GM21381 (cell line): Measurements from ENCODE around the gene NANP.

Experiments used
- ATAC-seq: cut with Tn5 transposase; IDR thresholded peaks from one replicate; pipeline ENCODE4 v1.9.1; 2021; ENCODE audit warnings: mild to moderate bottlenecking, moderate library complexity; ENCODE audit not compliant: unreplicated experiment

NANP gene

DNA sequence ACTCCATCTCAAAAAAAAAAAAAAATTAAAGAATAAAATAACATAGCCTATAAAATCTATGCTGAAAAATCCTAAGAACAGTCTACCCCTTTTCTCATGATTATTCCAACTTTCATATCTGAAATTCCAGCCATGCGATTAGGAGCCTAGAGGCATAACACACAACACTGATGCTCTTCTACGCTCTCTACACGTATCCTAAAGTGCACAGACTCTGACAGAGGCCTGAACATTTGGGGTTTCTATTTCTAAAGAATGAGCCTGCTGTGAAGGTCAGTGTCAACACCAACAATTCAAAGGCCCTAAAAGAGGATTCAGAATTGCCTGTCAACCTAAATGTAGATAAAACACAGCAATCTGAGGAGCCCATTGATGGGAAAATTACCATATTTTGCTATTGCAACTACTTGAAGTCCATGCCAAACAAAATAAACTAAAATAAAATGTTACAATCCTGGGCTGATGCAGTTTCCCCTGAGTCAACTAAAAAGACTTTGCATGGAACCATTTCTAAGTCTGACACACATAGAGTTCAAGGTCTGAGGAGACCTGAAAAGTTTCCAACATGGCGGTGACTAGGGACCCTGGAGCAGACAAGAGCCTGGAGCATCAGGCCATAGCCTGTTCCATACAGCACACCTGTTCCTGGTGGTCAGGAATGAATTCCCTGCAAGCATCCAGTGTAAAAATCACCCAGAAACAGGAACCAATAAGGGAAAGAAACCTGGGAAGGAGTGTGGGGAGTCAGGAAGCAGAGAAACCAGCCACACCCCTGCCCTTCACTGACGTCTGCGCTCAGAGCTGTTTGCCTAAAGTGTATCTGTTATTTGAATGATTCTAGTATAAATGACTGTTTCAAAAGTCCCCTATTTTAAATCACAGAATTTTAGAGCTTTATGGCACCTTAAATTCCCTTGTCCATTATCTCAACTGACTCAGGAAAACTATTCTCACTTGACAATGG is 50.2 kb downstream of the NANP start:
- no peak for ATAC-seq

DNA sequence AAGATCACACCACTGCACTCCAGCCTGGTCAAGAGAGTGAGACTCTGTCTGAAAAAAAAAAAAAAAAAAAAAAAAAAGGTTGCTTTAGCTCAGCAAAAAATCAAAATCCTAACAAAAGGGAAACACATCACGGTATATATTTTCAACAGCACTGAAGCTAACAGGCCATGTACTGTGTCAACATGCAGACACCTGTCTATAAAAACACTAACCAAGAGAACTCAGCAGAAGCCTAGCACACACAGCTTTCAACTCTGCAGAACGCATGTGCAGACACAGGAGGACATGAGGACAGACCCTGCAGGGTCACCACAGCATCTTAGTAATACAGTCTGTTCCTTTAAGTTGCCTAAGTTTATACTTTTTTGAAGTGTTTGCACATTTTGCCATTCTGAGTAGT is 52.0 kb downstream of the NANP start:
- no peak for ATAC-seq

DNA sequence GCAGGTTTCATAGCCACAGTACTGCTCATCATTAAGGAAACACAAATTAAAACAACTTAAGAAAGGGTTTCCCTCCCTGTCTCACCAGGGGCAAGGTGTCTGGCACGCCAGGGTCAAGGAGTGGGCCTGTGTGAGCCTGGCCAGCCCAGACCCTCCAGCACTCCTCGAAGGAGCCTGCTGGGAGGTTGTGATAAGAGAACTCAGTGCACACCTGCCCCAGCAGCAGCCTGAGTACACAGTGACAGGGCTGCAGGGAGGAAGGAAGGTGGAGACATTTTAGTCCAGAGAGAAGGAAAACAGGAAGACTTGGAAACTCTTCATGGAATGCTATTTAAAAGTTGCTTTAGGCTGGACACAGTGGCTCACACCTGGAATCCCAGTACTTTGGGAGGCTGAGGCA is 52.6 kb downstream of the NANP start:
- ATAC-seq, result no peak

DNA sequence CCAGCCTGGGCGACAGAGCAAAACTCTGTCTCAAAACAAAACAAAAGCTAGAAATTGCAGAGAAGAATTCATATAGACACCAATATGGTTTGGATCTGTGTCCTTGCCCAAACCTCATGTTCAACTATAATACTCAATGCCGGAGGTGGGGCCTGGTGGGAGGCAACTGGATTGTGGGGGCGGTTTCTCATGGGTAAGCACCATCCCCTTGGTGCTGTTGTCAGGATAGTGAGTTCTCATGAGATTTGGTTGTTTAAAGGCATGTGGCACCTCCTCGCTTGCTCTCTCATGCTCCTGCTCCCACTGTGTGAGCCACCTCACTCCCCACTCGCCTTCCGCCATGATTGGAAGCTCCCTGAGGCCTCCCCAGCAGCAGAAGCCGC is 53.7 kb downstream of the NANP start:
- ATAC-seq, result no peak

DNA sequence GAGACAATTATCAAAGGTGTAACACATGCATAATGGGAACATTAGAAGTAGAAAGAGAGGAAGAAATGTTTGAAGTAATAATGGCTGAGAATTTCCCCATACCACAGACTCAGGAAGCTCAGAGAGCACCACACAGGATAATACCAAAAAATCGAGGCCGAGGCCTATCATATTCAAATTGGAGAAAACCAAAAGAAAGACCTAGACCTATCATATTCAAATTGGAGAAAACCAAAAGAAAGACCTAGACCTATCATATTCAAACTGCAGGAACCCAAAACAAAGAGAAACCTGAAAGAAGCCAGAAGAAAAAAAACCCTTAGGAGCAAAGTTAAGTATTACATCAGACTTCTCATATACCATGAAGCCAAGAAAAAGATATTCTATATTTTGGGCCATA is 56.5 kb downstream of the NANP start:
- no peak for ATAC-seq

DNA sequence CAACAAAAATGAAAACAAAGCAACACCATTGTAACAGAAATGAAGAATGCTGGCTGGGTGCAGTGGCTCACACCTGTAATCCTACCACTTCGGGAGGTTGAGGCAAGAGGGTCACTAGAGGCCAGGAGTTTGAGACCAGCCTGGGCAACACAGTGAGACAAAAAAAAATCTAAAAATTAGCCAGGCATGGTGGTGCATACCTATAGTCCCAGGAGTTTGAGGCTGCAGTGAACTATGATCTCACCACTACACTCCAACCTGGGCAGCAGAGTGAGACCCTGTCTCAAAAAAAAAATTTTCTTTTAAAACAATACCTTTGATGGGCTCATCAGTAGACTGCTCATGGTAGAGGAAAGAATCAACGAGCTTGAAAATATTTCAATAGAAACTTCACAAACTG is 57.0 kb downstream of the NANP start:
- no peak for ATAC-seq

DNA sequence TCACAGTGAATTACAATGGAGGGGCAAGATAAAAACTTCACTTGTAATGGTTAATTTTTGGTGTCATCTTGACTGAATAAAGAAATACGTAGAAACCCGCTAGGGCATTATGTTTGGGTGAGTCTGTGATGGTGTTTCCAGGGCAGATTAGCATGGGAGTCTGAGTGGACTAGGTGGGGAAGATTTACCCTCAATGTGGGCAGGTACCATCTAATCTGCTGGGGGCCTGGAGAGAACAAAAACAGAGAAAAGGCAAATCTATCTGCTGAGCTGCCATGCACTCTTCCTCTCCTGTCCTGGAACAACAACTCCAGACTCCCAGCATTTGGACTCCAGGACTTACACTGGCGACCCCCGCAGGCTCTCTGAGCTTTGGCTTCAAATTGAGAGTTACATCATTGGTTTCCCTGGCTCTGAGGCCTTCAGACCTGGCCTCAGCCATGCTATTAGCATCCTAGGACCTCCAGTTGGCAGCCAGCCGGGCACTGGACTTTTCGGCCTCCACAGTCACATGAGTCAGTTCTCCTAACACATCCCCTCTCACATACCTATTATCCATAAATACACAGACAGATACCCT is 58.1 kb downstream of the NANP start:
- ATAC-seq, result no peak

DNA sequence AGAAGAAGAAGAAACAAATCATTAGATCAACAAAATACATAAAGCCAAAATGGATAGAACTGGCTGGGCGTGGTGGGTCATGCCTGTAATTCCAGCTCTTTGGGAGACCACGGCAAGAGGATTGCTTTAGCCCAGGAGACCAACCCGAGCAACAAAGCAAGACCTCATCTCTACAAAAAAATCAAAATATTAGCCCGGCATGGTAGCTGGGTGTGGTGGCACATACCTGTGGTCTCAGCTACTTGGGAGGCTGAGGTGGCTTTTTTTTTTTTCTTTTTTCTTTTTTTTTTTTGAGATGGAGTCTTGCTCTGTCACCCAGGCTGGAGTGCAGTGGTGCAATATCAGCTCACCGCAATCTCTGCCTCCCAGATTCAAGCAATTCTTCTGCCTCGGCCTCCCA is 59.9 kb downstream of the NANP start:
- ATAC-seq, result no peak

DNA sequence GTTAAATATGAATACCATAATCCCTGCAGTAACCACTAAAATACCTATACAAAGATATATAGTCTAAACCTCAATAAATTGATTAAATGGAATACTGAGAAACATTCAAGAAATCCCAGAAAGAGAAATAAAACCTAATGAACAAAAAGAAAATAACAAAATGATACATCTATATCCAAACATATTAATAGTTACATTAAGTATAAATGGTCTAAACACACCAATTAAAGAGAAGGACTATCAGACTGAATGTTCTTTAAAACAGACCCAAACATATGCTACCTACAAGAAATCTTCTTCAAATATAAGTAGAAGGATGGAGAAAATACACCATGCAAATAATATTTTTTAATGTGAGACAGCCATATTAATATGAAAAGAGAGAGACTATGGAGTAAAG is 60.5 kb downstream of the NANP start:
- ATAC-seq, result no peak
